HL-60/S4 treated with phorbol 12-myristate 13-acetate at 8.2 ng/mL for 4 days and 3 days (cell line): Measurements from ENCODE around the gene RPRML.
"Not testable (repeated sequence)": the region's sequence is repeated elsewhere in the genome, so short reads cannot be mapped to it uniquely, and the experiment has no call there.

Experiments
- in situ Hi-C: fragments of 300-500 bp; cut with MboI; formaldehyde crosslinking; loops from 2 replicates; pipeline ENCODE4 v1.15.0; 2022; ENCODE audit warnings: low sequenced_read_pairs

The RPRML gene

DNA sequence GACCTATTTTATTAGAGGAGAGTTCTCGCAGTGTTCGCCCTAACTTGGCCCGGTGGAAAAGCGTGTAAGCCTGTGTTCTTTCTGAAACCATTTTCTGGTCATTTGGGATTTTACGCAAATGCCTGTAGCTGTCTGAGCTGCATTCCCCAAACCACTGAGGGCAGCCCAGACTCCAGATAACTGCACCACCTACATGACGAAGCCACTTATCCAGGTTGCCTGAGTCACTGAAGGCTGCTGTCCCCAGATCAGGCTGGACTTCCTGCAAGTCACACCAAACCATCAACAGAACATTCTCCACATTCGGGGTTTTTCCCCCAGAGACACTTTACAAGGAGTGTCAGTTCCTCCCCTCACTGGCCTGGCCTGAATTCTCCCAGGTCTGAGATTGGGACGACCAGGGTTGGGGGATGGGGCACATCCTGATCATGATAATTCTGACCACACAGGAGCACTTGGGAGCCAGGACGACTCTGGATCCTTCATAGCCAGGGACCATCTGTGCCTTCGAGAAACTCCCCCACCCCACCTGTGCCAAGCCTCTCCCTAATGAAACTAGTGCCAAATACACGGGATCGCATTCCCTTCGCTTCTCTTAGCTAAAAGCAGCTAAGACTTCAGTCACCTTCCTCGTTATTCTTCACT is 2.3 kb downstream of the RPRML start:
- in situ Hi-C loops = no loop called here

GRCh38 chr17:46975287-46975686 is 3.8 kb downstream of the RPRML start:
- in situ Hi-C loops = no loop called here

- in situ Hi-C loops = no loop called here
These were observed 5.0 kb downstream of the RPRML start for GRCh38 chr17:46974086-46974485.

DNA sequence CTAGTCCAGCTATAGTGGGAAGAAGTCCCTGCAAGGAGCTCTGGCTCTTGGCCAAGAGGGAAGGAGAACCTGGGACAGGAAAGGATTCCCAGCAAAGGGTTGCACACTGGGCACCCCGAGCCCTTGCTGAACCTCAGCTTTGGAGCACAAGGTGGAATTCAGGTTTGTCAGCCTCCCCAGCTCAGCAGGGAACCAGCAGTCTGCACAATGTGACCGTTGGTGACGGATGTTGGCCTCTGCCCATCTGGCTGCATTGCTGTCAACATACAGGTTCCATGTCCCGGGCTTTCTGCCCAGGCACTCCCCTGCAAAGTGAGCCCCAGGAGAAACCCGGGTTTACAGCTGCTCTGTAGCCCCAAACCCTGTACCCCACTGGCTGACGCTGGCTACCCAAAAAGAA is 6.7 kb downstream of the RPRML start:
- in situ Hi-C loops = no loop called here

GRCh38 chr17:46971647-46972300 is 7.3 kb downstream of the RPRML start:
- in situ Hi-C loops = no loop called here

- in situ Hi-C loops = no loop called here
These were observed 10.2 kb downstream of the RPRML start for GRCh38 chr17:46968896-46969295.

- in situ Hi-C loops = no loop called here
These were observed 10.7 kb downstream of the RPRML start for GRCh38 chr17:46968224-46968834.

DNA sequence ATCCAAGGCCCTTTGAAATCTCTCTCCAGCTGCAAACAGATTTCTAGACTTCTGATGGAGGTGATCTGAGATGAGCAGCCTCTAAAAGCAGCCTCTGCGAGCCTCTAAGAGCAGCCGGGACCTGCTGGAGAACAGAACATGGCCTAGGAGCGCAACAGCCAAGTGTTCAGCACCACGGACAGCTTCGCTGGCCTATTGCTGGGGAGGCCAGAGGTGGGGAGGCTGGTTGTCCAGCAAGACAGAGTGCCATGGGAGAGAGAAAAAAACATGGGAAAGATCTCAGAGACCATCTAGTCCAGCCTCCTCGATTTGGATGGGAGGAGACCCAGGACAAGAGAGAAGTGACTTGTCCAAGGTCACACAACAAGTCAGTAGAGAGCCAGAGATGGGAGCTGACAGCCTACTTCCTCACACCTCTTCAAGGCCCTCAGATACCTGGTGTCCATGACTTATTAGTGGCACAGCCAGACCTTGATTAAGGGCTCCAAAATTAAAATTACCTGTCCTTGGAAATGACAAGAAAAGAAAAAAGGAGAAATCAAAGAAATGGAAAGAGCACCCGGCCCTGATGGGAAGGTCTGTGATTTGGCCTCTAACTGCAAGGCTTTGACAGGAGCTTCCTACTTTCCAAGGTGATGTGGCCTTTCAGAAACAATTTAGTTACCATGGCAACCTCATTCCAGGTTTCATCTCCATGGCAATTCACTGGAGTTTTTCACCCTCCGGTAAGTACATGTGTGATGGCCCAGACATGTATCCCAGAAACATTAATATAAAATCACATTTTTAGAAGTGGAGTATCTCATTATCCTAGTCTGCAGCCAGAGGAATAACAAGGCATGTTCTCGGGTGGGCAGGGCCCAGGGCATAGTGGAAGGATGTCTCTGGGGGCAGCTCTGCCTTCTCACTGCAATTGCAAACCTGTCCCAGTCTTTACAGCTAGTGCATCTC is 14.5 kb downstream of the RPRML start:
- in situ Hi-C loops = no loop called here

DNA sequence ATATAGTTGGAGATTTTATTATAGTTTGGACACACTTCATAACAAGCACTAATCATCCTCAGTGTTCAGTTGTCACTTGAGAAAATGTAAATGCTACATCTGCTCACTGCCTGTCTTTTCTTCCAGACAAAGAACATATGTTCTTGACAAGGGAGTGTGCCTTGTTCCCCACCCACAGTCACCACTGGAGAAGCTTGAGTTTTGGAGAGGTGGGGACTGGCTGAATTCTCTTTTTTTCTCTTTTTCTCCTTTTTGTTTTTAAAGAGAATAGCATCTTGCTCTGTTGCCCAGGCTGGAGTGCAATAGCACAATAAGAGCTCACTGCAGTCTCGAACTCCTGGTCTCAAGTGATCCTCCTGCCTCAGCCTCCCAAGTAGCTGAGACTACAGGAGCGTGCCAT is 15.5 kb downstream of the RPRML start:
- in situ Hi-C loops = no loop called here

- in situ Hi-C loops = no loop called here
These were observed 16.7 kb downstream of the RPRML start for GRCh38 chr17:46962374-46962790.

DNA sequence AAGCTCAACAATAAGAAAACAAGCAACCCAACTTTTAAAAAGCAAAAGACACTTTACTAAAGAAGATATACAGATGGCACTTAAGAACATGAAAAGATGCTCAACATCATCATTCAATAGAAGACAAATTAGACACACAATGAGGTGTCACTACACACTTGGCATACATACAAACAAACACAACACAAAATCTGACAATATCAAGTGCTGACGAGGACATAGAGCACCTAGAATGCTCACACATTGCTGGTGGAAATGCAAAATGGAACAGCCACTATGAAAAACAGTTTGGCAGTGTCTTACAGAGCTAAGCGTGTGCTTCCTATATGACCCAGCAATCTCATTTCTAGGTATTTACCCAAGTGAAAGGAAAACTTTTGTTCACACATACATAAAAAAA is 18.9 kb downstream of the RPRML start:
- in situ Hi-C loops = no loop called here

DNA sequence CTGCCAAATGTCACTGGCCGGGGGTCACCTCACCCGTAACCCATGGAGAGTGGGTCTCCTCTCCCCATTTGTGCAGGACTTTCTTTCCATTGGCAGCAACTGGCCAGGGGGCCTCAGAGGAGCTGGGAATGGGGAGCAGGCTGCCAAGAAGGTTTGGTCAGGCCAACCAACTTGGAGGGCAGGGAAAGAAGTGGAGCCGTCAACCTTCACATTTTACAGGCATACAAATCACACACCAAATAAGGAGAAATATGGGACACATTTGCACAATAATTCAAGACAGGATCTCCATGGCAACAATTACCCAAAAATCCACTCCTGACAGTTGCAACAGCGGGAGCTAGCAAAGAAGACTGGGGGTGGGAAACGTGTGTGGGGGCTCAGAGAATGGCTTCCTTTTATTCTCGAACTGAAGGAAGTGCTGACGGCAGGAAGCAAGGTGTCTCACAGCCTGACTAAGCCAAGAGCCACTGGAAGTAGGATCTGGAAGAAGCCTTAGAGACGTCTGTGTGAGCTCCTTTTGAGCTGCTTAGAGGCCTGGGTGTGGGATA is 20.9 kb downstream of the RPRML start:
- in situ Hi-C loops = no loop called here

- in situ Hi-C loops = not testable (repeated sequence)
These were observed 25.9 kb downstream of the RPRML start for GRCh38 chr17:46953191-46953590.

DNA sequence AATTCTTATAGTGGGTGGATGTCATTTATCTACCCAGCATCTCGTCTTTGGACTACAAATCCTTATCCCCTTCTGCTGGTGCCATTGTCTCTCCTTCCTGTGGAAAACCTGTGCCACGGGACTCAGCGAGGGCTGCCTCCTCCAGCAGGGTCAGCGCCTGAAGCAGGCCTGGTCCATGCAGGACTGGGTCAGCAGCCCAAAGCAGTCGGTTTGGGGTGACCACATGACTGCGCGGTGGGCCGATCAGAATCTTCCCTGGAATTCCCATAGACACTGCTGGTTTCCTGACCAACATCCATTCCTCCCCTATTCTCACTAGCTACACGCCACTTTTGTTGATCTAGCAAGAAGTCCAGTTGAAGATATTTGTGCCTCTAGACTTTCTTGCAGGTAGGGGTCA is 26.9 kb downstream of the RPRML start:
- in situ Hi-C loops = no loop called here

- in situ Hi-C loops = no loop called here
These were observed 27.3 kb downstream of the RPRML start for GRCh38 chr17:46951706-46952105.

- in situ Hi-C loops = no loop called here
These were observed 27.9 kb downstream of the RPRML start for GRCh38 chr17:46950997-46951621.

- in situ Hi-C loops = no loop called here
These were observed 28.6 kb downstream of the RPRML start for GRCh38 chr17:46950342-46950996.

- in situ Hi-C loops = no loop called here
These were observed 29.5 kb downstream of the RPRML start for GRCh38 chr17:46949291-46950174.

GRCh38 chr17:46948544-46948943 is 30.5 kb downstream of the RPRML start:
- in situ Hi-C loops = no loop called here
